Smooth muscle cell (in vitro differentiated cells): ENCODE results near the gene DENND1A. TPM values are rescaled to one million over a fixed set of nuclear protein-coding genes. Genes with fewer than 3 reads are reported as not detected.

Experiments
- DNase-seq: peaks from one replicate; lab custom pipeline; 2025; ENCODE audit not compliant: unreplicated experiment; lab: John Stamatoyannopoulos, UW
- H2AFZ ChIP-seq: fragments of 200-600 bp; sonication (generic); 2 replicates; pipeline ENCODE4 v1.6.0; 2016; ENCODE audit warnings: antibody characterized with exemption, low read depth, mild to moderate bottlenecking
- H3F3A ChIP-seq: fragments of 200-600 bp; sonication (generic); 2 replicates; pipeline ENCODE4 v1.6.0; 2017; ENCODE audit warnings: antibody characterized with exemption, low read depth
- H3K27ac ChIP-seq: fragments of 200-600 bp; sonication (generic); 2 replicates; pipeline ENCODE4 v1.5.1; 2016; ENCODE audit warnings: low read depth, mild to moderate bottlenecking
- H3K27me3 ChIP-seq: fragments of 200-600 bp; sonication (generic); 2 replicates; pipeline ENCODE4 v1.6.1; 2016; ENCODE audit warnings: low read depth, mild to moderate bottlenecking
- H3K36me3 ChIP-seq: fragments of 200-600 bp; sonication (generic); 2 replicates; pipeline ENCODE4 v1.5.1; 2016; ENCODE audit warnings: low read depth
- H3K4me1 ChIP-seq: fragments of 200-600 bp; sonication (generic); 2 replicates; pipeline ENCODE4 v1.5.1; 2016; ENCODE audit warnings: low read depth
- H3K4me2 ChIP-seq: fragments of 200-600 bp; sonication (generic); 2 replicates; pipeline ENCODE4 v1.6.0; 2016; ENCODE audit warnings: mild to moderate bottlenecking
- H3K4me3 ChIP-seq: fragments of 200-600 bp; sonication (generic); 2 replicates; pipeline ENCODE4 v1.5.1; 2016; ENCODE audit warnings: mild to moderate bottlenecking
- H3K79me2 ChIP-seq: fragments of 200-600 bp; sonication (generic); 2 replicates; pipeline ENCODE4 v1.6.0; 2016; ENCODE audit warnings: low read depth, mild to moderate bottlenecking
- H3K9ac ChIP-seq: fragments of 200-600 bp; sonication (generic); 2 replicates; pipeline ENCODE4 v1.6.0; 2016; ENCODE audit warnings: low read depth
- H3K9me3 ChIP-seq: fragments of 200-600 bp; sonication (generic); replicated peaks from 2 replicates; pipeline ENCODE4 v1.5.1; 2016; ENCODE audit warnings: low read depth
- H4K20me1 ChIP-seq: fragments of 200-600 bp; sonication (generic); 2 replicates; pipeline ENCODE4 v1.6.0; 2016; ENCODE audit warnings: low read depth
- CTCF ChIP-seq: fragments of 200-600 bp; sonication (generic); IDR thresholded peaks from 2 replicates; pipeline ENCODE4 v1.5.1; 2017; ENCODE audit warnings: borderline replicate concordance, mild to moderate bottlenecking, antibody characterized with exemption; ENCODE audit not compliant: insufficient read depth, poor library complexity, severe bottlenecking
- WGBS: methylation state at CpG from one replicate; pipeline ENCODE4 v1.1.7; 2016; ENCODE audit warnings: low lambda C conversion rate; 5-methylcytosine and 5-hydroxymethylcytosine counted together
- polyA plus RNA-seq: library from polyadenylated mRNA; unstranded; fragments of >200 nt; fragmentation: Nextera tagmentation; extraction: Ambion mirVana; gene quantifications from 2 replicates; pipeline ENCODE4 v1.2.1, GENCODE V29; 2016
- total RNA-seq: library from RNA; depleted of rRNA; stranded (reverse); fragments of >200 nt; gene quantifications from 2 replicates; pipeline ENCODE4 v1.2.3, GENCODE V29; 2014

Gene DENND1A
- total and polyA plus RNA-seq, 2 experiments from 2014 or later, result 8.1 to 20.2 TPM

GRCh38 chr9:123866497-123866896 lies 63.4 kb downstream of the DENND1A start:
- Histone ChIP-seq H3K27ac (no peak overlapping the region), H3K27me3 (no peaks in the 10 kb centered on the region), H3K36me3 (no peaks in the 10 kb centered on the region), H3F3A (peaks cover 10% of the 10 kb centered on the region), H3K79me2 (no peaks in the 10 kb centered on the region), H3K4me1 (peaks cover 71% of the 10 kb centered on the region), H3K4me2 (no peak overlapping the region), H4K20me1 (peaks cover 28% of the 10 kb centered on the region), H3K9ac (no peak overlapping the region), H3K4me3 (no peak overlapping the region), H3K9me3 (no peaks in the 10 kb centered on the region), H2AFZ (no peak overlapping the region)
- TF ChIP-seq CTCF, result no peak
- DNase-seq, result no peak
- WGBS, result 74% methylated on average over 2 of the region's 2 CpGs

GRCh38 chr9:123865226-123866000 lies 64.5 kb downstream of the DENND1A start:
- 93% methylated on average over 3 of the region's 3 CpGs for WGBS
- Histone ChIP-seq H3K9ac (no peak overlapping the region), H3F3A (peaks cover 10% of the 10 kb centered on the region), H3K79me2 (no peaks in the 10 kb centered on the region), H3K9me3 (no peaks in the 10 kb centered on the region), H2AFZ (no peak overlapping the region), H3K27me3 (no peaks in the 10 kb centered on the region), H3K36me3 (no peaks in the 10 kb centered on the region), H4K20me1 (peaks cover 33% of the 10 kb centered on the region), H3K4me2 (no peak overlapping the region), H3K4me1 (peaks cover 74% of the 10 kb centered on the region), H3K4me3 (no peak overlapping the region), H3K27ac (no peak overlapping the region)
- no peak for DNase-seq
- no peak for TF ChIP-seq CTCF

GRCh38 chr9:123864251-123864650 lies 65.7 kb downstream of the DENND1A start:
- WGBS, result 63% methylated on average over 9 of the region's 9 CpGs
- Histone ChIP-seq H3K4me3 (no peak overlapping the region), H3K4me1 (peaks cover 86% of the 10 kb centered on the region), H3F3A (peaks cover 10% of the 10 kb centered on the region), H4K20me1 (peaks cover 33% of the 10 kb centered on the region), H3K36me3 (no peaks in the 10 kb centered on the region), H2AFZ (no peak overlapping the region), H3K27ac (no peak overlapping the region), H3K9ac (no peak overlapping the region), H3K79me2 (no peaks in the 10 kb centered on the region), H3K4me2 (no peak overlapping the region), H3K27me3 (no peaks in the 10 kb centered on the region), H3K9me3 (no peaks in the 10 kb centered on the region)
- no peak for TF ChIP-seq CTCF
- no peak for DNase-seq
